NCI-H460 (cell line): ENCODE measurements around the gene DDR2. TPM values are rescaled to one million over a fixed set of nuclear protein-coding genes. Genes with fewer than 3 reads are reported as not detected.
"Not testable (repeated sequence)": the region's sequence is repeated elsewhere in the genome, so short reads cannot be mapped to it uniquely, and the experiment has no call there.

ENCODE experiments used
- DNase-seq: peaks from one replicate; pipeline ENCODE4 v3.0.0-alpha.2; 2016; ENCODE audit warnings: low read depth; ENCODE audit errors: extremely low read depth
- small RNA-seq, 2 experiments: library from RNA; depleted of rRNA; stranded (forward); fragments of <200 nt; gene quantifications; one replicate each; pipeline ENCODE3, GENCODE V24; 2014
- total RNA-seq: library from RNA; depleted of rRNA; stranded (reverse); fragments of >200 nt; shearing (Covaris generic); gene quantifications from 2 replicates; pipeline ENCODE4 v1.2.3, GENCODE V29; 2014; rRNA removed

DDR2 gene
- total RNA-seq, 1 experiment from 2014 or later = 0.77 TPM

DNA sequence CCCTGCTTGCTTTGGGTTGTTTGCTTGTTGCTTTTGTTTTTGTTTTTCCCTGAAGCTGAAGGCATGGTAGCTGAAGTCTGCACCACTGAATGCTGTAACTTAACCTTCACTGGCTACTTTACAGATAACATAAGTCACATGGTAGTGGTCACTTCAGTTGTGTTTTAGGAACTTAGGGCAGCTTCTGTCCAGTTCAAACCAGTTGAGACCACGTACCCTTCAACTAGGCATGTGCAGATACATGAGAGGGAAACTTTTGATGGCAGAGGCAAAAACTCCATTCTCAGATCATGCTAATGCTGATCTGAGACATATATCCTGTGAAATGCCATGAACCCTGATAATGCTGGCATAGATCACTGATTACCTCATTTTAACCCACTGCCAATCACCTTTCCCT is 186.4 kb downstream of the DDR2 start:
- DNase-seq = not testable (repeated sequence)

DNA sequence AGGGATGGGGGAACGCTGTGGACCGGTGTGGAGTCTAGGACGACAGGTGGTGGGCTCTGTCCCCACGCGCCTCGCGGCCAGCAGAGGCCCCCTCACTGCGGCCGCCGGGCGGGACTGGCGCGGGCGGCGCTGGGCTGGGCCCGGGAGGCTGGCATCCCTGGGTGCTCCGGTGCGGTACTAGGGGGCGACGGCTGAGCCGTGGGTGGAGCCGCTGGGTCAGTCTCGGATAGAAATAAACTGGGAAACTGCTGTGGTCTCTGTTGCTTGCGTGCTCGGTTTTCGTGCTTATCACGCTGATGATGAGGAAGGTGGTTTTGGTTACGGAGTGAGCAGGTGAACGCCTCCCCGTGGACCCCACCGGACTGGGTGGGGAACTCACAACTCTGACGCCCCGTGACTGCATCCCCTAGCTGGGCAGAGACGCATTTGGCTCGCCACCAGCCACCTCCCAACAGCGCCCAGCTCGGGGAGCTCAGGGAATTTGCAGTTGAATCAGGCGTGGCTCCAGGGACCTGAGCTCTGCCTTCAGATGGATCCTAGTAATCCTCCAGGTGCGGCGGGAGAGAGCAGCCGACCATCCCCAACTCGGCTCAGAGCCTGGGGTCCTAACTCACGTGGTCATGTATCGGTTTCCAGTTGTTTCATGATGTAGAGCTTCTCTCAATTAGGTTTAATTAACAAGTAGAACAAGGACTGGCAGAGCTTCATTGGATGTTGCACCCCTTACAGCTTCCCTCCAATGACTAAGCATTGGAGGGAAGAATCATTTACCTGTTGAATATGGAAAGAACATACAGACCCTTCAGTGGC is 190.3 kb downstream of the DDR2 start:
- no peak for DNase-seq

DNA sequence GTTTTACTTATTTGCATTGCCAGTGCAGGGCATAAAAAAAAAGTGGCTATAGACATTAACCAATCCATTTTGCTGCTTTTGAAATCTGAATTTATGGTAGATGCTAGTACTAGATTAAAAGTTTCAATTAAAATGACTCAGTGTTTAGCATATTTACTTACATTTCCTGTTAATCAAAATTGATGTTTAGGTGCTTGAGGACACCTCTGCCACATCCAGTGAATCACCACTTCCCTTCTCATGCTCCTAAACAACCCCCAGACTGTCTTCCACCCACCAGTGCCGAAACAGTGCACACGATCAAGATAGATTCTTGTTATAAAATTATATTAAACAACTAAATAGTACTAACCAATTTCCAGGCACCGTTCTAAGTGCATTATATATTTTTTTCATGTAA is 191.0 kb downstream of the DDR2 start:
- DNase-seq = no peak

DNA sequence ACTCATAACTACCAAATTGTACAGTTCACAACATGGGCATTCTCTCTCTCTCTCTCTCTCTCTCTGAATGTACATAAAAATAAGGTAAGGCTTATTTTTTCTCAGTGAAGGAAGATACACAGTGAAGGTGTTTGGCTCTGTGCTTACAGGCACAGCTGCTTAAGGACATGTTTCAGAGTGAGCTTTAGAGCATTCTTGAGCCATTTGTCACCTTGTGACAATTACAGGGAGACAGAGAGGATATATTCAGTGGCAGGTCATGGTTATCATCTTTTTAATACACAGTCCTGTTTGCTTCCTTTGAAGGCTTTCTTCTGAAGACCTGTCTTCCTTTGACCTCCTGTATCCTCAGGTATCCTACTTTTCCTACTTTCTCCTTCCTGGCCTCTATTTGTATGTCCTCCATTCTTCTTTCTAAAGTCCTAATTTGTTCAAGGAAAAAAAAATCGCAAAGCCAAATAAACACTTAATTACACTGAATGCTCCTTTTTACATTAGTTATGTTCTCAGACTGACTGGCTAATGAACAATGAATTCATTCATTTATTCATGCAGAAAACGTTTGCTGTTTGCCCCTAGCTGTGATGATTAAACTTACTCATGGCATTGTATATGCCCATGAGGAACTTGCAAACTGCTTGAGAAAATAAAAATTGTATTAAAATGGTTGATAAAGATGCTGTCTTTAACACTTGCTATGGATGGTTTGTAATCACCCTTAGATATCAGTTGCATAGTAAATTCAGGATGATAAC is 191.7 kb downstream of the DDR2 start:
- DNase-seq = no peak

DNA sequence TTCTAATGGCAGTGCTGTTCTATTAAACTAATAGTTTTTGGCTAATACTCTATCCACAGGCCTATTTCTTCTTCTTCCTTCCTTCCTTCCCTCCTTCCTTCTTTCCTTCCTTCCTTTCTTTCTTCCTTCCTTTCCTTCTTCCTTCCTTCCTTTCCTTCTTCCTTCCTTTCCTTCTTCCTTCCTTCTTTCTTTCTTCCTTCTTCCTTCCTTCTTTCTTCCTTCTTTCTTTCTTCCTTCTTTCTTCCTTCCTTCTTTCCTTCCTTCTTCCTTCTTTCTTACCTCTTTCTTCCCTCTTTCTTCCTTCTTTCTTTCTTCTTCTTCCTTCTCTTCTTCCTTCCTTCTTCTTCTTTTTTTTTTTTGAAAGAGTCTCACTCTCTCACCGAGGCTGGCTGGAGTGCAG is 197.0 kb downstream of the DDR2 start:
- DNase-seq = no peak

DNA sequence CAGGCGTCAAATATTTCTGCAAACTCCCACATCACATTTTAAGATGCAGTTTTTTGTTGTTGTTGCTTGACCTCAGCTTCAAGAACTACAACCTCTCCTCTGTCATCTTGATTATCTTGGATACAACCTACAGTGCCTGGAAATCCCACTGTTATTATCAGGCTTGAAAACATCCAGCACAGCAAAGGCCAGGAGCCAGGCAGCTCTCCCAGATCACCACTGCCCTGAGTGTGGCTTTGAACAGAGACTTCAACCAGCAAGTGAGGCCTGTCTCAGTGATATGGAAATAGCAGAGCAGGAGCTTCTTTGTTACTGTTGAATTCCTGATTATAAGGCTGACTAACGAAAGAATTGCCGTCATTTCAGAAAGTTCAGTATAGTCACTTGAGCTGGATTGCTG is 200.2 kb downstream of the DDR2 start:
- DNase-seq = no peak

DNA sequence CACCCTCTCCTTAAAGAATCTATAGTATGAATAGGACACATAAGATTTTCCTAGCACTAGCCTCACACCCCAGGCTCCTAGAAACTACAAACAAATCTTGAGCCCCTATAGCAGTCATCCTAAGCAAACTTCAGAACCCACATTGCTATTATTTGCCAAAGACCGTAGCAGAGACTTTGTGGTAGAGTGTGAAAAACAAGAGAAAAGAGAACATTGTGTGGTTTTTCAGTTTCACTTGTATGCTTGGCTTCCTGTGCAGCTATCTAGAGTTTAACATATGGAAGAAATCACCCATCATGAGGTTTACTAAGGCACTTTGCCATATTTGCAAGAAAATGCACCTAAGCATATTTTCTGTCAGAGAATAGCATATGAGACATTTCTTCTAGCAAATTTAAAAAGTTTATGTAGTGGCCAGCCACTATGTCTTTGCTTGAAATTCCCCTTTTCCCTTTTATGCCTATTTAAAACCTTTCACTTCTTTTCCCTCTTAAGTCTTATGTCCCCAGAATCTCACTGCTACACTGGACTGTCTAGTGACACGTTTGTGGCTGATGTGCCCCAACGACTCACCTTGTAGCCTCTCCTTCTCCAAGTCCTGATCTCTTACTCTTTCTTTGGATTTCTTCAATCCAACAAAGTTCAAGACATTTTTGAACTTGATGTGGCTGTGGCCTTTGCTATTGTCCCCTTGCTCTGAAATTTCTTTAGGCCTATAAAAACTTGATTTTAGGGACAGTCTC is 203.1 kb downstream of the DDR2 start:
- no peak for DNase-seq

Small RNA genes within 50 kb of the gene (small RNA-seq; reads per million reads assigned to genes)
- gene RN7SL861P = 0 reads per million in 2 experiments

Other genes with a start within 250 kb of the DDR2 start
- not detected in 2 replicates for gene SH2D1B, start 220.3 kb upstream of the DDR2 start, total RNA-seq
- 97.9 and 110 TPM in 2 replicates for gene UHMK1, start 134.6 kb upstream of the DDR2 start, total RNA-seq
- 53.8 and 57.1 TPM in 2 replicates for gene UAP1, start 70.7 kb upstream of the DDR2 start, total RNA-seq
- gene HSD17B7, start 158.2 kb downstream of the DDR2 start, total RNA-seq = 10.4 and 12.1 TPM in 2 replicates
- gene CCDC190, start 228.7 kb downstream of the DDR2 start, total RNA-seq = not detected in 2 replicates